Fibroblast of upper back skin (primary cell): ENCODE results near the gene GRAMD1B.

ENCODE experiments used
- DNase-seq: peaks from one replicate; pipeline ENCODE4 v3.0.0-alpha.2; 2013

GRAMD1B gene

GRCh38 chr11:123478352-123478987 lies 48.4 kb downstream of the GRAMD1B start:
- peak; percentile 85 for DNase-seq

DNA sequence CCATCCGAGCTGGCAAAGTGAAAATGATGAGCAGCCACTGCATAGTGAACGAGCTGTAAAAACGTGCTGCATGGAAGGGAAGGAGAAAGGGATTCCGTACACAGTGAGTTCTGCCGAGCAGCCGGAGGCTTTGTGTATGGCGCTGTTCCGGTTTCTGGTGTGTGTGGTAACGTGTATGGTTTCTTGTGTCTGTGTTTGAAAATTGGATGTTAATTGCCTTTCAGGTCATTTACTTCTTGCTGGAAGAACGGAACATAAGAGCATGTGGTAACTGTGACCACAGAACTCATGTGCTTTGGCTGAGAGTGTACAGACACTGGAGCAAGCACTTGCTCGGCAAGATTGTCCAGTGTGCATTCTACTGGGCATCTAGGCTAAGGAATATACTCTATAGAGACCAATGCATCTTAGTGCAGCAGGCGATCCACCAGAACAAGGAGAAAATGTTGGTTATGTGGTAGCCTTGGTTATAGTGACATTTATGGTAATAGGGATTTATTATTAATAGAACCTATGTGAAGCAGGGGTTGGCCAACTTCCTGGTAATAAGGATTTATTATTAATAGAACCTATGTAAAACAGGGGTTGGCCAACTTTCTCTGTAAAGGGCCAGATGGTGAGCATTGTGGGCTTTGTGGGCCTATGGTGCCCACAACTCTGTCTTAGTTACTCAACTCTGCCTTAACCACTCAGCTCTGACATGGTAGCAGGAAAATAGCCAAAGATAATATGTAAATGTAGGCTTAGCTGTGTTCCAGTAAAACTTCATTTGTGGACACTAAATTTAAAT lies 49.2 kb downstream of the GRAMD1B start:
- DNase-seq, result no peak

DNA sequence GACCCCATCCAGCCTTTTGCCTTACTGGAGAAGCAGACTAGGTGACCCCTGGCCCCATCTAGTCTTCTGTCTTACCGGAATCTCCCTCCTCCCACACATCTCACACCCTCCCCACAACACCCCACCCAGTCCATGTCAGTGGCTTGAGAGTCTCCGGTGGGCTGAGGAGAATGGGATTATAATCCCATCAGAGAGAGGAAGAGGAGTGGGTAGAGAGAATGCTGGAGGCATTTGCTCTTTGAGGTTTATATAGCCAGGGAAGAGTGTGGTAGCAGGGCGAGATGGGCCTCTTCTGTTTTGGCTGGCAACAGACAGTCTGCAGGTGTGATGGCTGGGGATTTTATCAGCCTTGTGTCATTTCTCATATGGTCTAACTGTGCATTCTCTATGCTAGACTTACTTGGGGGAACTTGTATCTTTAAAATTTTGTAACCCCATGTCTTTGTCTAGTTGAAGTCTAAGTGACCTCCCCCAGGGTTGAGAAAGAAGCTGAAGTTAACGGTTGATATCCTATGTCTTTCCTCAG lies 50.3 kb downstream of the GRAMD1B start:
- DNase-seq, result no peak

DNA sequence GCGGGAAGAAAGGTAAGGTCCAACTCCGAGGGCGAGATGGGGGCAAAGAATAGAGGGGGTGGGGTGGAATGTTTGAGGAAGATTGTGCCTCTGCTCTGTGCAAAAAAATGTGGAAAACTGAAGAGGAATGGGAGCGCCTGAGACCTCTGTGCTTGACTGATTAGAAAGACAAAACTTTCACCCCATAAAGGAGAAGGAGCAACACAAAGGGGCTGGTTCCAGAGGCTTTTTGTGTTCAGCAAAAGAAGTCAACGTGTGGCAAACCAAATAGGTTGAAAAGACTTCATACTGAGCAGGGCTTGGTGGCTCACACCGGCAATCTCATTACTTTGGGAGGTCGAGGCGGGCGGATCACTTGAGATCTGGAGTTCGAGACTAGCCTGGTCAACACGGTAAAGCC lies 50.8 kb downstream of the GRAMD1B start:
- DNase-seq, result no peak

GRCh38 chr11:123481640-123482039 lies 51.6 kb downstream of the GRAMD1B start:
- DNase-seq, result no peak

- DNase-seq, result no peak
Observed at GRCh38 chr11:123482218-123482617, 52.1 kb downstream of the GRAMD1B start.

DNA sequence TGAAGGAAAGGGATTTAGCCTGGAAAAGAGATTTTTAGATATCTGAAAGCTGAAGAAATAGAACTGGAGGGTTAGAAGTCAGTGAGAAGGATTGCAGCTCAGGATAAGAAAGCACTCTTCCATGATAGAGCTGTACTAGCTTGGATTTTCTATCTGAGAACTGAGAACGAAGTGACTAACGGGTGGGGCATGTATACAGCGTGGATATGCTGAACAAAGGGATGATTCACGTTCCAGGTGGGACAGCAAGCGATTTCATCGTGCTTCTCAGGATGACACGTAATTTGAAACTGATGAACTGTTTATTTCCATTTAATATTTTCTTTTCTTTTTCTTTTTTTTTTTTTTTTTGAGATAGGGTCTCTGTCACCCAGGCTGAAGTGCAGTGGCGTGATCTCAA lies 53.0 kb downstream of the GRAMD1B start:
- DNase-seq, result peak; percentile 47

DNA sequence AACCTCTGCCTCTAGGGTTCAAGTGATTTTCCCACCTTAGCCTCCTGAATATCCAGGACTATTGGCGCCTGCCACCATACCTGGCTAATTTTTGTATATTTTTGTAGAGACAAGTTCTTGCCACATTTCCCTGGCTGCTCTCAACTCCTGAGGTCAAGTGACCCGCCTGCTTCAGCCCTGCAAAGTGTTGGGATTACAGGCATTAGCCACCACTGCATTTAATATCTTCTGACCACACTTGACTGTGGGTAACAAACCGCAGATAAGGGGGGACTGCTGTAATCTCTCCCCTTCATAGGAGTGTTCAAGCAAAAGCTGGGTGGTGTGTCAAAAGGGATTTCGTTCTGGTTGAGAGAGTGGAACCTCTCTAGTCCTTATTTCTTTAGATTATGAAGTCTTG lies 53.4 kb downstream of the GRAMD1B start:
- no peak for DNase-seq

DNA sequence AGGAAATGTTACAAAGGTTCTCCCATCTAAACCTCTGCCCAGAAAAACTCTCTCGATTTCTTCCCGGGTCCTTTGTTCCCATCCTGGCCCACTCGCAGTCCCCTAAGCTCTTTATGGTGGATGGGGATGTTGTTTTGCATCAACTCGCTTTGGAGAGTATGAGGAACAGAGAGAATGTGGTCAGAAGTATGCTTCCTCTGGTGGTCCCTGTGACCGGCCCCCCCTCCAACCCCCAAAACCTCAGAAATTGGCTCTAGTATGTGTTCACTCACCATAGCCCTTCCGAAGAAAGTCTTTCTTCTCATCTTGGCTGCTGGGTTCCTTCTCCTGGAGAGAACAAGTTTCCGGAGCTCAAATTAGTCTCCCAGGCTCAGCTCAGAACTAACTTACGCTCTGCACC lies 54.4 kb downstream of the GRAMD1B start:
- DNase-seq, result no peak

- no peak for DNase-seq
Observed at GRCh38 chr11:123487157-123487744, 57.2 kb downstream of the GRAMD1B start.

GRCh38 chr11:123490527-123490926 lies 60.5 kb downstream of the GRAMD1B start:
- no peak for DNase-seq

GRCh38 chr11:123491241-123491640 lies 61.2 kb downstream of the GRAMD1B start:
- DNase-seq, result no peak

DNA sequence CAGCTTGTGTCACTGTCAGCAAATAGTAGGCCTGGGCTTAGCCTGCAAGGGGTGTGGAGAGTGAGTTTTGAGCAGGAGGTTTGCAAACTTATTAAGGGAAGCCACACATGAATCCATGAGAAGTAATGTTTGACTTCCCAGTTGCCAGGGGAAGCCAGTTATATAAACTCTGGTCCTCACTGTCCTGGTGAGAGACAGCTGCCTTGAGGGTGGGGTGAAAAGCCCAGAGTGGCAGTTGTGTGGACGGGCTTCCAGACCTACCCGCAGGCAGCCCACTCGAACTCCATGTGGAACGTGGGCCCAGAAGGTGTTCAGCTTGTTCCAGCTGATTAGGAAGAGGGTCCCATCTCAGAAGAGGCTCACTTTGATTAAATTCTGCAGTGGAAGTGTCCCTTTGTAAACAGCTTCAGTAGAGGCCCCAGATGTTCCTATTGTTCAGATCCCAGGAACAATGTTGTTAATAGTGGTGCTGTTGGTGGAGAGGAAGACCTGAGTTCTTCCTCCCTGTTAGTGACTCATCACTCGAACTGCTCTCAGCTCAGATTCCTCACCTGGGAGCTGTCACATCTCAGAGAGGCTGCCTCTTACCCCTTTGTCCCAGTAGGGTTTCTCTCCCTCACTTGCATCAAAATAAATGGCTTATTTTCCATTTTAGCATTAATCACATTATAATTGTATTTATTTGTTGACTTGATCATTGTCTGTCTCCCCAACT lies 63.4 kb downstream of the GRAMD1B start:
- DNase-seq, result no peak

GRCh38 chr11:123494195-123495050 lies 64.4 kb downstream of the GRAMD1B start:
- DNase-seq, result peak; percentile 45

DNA sequence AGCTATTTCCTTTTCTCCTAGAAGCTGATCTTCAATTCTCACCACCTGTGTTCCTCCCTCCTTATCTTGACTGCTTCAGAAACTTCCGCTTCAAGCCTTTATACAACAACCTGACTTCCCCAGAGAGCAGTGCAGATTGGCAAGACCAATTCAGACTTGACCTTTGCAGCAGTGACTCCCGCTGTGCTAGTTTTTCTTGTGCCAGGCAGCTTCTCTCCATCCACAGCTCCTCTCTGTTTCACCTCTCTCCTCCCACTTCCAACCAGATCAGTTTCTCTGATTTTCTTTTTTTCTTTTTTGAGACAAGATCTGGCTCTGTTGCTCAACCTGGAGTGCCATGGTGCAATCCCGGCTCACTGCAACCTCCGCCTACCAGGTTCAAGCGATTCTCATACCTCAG lies 74.3 kb downstream of the GRAMD1B start:
- DNase-seq, result no peak

DNA sequence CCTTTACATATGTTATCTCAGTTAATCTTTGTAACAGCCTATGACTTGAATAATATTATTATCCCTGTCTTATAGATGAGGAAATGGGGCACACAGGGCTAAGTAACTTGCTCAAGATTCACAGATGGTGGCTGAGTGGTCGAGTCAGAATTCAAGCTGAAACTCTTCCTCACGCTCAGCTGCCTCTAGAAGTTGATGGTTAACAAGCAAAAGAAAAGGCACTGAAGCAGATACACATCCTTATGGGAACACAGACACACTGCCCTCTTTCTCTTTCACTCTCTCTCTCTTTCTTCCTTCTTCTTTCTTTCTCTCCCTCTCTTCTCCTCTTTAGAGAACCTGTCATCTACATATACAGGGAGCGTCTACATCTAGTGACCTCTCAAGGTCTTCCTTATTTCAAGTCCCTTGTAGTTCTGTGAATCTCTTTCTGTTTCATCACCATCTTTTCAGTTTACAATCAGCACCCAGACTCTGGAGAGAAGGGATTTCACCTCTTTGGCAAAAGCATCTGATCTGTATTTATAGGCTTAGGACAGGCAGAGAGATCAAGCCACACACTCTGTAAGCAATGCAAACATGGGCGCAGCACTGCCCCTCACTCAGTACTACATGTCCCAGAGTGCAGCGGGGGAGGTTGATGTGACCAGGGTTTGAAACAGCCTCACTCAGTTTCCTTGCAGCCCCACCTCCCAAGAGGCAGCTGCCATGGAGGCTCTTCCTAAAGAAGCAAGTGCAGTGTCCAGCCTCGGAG lies 75.7 kb downstream of the GRAMD1B start:
- DNase-seq, result no peak

- DNase-seq, result peak; percentile 58
Observed at GRCh38 chr11:123507043-123507442, 77.0 kb downstream of the GRAMD1B start.

- DNase-seq, result peak; percentile 85
Observed at GRCh38 chr11:123509737-123510578, 79.9 kb downstream of the GRAMD1B start.

- DNase-seq, result no peak
Observed at GRCh38 chr11:123510579-123510905, 80.5 kb downstream of the GRAMD1B start.

GRCh38 chr11:123511037-123511870 lies 81.2 kb downstream of the GRAMD1B start:
- peak; percentile 90 for DNase-seq
